ENCODE measurements around the gene CENPU. TPM values are rescaled to one million over a fixed set of nuclear protein-coding genes. Genes with fewer than 3 reads are reported as not detected.

Gene CENPU
- total and polyA plus RNA-seq, 2 of the 8 experiments (the other 6 are each of a cell fraction or from before 2014, with no cell fraction given) = 32.1 to 122 TPM

GRCh38 chr4:184689681-184690080 is 44.2 kb downstream of the CENPU start (continued):
- TF ChIP-seq CHD2 (IDR thresholded peaks at IDR 0.05; ENCODE audit: low read length) (no peak), CTCF (IDR thresholded peaks at IDR 0.05; ENCODE audit: control extremely low read depth in 1 of 3, insufficient read depth in 1 of 3, low read depth in 1 of 3, low read length in 3 of 3) (no peak), FOSL1 (IDR thresholded peaks at IDR 0.05; ENCODE audit: insufficient read depth, low read depth, low read length) (no peak)

Data from H1 (cell line).